ENCODE results near the gene LAMA5.

DNA sequence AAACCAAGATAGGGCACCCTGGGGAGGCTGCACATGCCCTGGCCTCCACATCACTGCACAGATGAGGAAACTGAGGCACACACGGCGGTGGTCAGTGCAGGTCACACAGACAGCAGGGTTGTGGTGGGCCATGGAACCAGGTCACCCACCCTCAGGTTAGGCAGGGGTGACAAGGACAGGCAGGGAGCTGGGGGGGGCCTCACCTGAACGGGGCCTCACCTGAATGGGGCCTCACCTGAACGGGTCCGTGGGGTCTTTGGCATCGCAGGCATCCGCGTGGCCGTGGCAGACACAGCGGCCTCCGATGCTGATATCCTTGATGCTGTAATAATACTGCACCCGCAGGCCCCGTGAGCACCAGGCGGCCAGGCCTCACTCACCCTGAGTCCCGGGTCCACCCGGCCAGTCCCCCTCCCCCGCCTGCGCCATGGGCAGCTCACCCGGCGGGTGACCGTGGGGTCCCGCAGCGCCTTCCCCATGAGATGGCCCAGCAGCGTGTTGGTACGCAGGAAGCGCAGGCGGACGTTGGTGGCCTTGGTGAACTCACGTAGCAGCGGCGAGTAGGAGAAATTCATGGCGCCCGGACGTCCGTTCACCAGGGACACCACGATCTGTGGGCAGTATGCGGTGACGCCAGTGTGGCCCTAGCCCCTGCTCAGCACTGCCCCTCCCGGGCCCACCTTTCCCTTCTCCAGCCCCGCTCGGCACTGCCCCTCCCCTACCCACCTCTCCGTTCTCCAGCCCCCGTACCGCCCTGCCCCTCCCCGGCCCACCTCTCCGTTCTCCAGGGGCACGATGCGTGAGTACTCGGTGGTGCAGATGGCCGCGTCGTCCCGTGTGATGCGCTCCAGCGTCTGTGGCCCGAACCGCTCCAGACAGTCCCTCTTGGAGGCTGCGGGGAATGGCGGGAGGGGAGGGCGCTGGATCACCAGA is 15.4 kb downstream of the LAMA5 start:
- TF ChIP-seq, protein P1, sequence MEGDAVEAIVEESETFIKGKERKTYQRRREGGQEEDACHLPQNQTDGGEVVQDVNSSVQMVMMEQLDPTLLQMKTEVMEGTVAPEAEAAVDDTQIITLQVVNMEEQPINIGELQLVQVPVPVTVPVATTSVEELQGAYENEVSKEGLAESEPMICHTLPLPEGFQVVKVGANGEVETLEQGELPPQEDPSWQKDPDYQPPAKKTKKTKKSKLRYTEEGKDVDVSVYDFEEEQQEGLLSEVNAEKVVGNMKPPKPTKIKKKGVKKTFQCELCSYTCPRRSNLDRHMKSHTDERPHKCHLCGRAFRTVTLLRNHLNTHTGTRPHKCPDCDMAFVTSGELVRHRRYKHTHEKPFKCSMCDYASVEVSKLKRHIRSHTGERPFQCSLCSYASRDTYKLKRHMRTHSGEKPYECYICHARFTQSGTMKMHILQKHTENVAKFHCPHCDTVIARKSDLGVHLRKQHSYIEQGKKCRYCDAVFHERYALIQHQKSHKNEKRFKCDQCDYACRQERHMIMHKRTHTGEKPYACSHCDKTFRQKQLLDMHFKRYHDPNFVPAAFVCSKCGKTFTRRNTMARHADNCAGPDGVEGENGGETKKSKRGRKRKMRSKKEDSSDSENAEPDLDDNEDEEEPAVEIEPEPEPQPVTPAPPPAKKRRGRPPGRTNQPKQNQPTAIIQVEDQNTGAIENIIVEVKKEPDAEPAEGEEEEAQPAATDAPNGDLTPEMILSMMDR (optimal IDR thresholded peaks at IDR 0.05 in 1 of 3, IDR thresholded peaks at IDR 0.05 in 1 of 3, conservative IDR thresholded peaks at IDR 0.05 in 1 of 3; ENCODE audit: extremely low read depth in 1 of 3, insufficient read depth in 2 of 3, low read length in 3 of 3) = no peak
- no peak for TF ChIP-seq EZH2 (IDR thresholded peaks at IDR 0.05; ENCODE audit: low read length)

Data from keratinocyte (primary cell).